IPS DF 6.9 (cell line): ENCODE results near the gene KCNJ5.

Source experiments
- DNase-seq: peaks from one replicate; pipeline ENCODE4 v3.0.0-alpha.2; 2013; ENCODE audit warnings: low read depth, low spot score
- H3K27ac ChIP-seq: one replicate; pipeline ENCODE4 v1.5.1; 2013; ENCODE audit warnings: low read length, control low read depth
- H3K27me3 ChIP-seq: 2 replicates; pipeline ENCODE4 v1.6.1; 2013; ENCODE audit warnings: mild to moderate bottlenecking, low read length; ENCODE audit not compliant: control insufficient read depth, insufficient read depth
- H3K36me3 ChIP-seq: 2 replicates; pipeline ENCODE4 v1.6.1; 2013; ENCODE audit warnings: low read length; ENCODE audit not compliant: control insufficient read depth, insufficient read depth
- H3K4me1 ChIP-seq: 2 replicates; pipeline ENCODE4 v1.6.1; 2013; ENCODE audit warnings: low read length; ENCODE audit not compliant: control insufficient read depth, insufficient read depth
- H3K4me3 ChIP-seq: 2 replicates; pipeline ENCODE4 v1.5.1; 2013; ENCODE audit warnings: mild to moderate bottlenecking, low read length
- H3K9me3 ChIP-seq: 2 replicates; pipeline ENCODE4 v1.6.1; 2013; ENCODE audit warnings: low read length, inconsistent platforms; ENCODE audit not compliant: control insufficient read depth, insufficient read depth
- WGBS: extraction: QIAGEN DNeasy Blood & Tissue Kit; methylation state at CpG from one replicate; pipeline ENCODE4 v1.1.7; 2013; ENCODE audit warnings: mixed read lengths, missing lambda C conversion rate; ENCODE audit not compliant: insufficient read length, insufficient coverage; 5-methylcytosine and 5-hydroxymethylcytosine counted together

The KCNJ5 gene

GRCh38 chr11:128904656-128905344 is 13.6 kb downstream of the KCNJ5 start:
- Histone ChIP-seq H3K9me3 (no peaks in the 10 kb centered on the region), H3K4me1 (peaks cover 8% of the 10 kb centered on the region; the same call in 1 of the 2 replicates), H3K27me3 (peaks cover 64% of the 10 kb centered on the region), H3K36me3 (no peaks in the 10 kb centered on the region), H3K27ac (no peak overlapping the region), H3K4me3 (peak overlapping the region; percentile 68; the same call in 1 of the 2 replicates)
- no CpG with 5 or more reads among the region's 25 CpGs for WGBS
- no peak for DNase-seq

GRCh38 chr11:128905345-128906184 is 14.4 kb downstream of the KCNJ5 start:
- WGBS: no CpG with 5 or more reads among the region's 45 CpGs
- no peaks in the 10 kb centered on the region for H3K36me3 ChIP-seq
- H3K27ac ChIP-seq: no peak overlapping the region
- H3K4me1 ChIP-seq: peaks cover 8% of the 10 kb centered on the region; the same call in 1 of the 2 replicates
- H3K4me3 ChIP-seq: peak overlapping the region; percentile 68; the same call in 1 of the 2 replicates
- H3K27me3 ChIP-seq: peaks cover 56% of the 10 kb centered on the region
- H3K9me3 ChIP-seq: no peaks in the 10 kb centered on the region
- no peak for DNase-seq

DNA sequence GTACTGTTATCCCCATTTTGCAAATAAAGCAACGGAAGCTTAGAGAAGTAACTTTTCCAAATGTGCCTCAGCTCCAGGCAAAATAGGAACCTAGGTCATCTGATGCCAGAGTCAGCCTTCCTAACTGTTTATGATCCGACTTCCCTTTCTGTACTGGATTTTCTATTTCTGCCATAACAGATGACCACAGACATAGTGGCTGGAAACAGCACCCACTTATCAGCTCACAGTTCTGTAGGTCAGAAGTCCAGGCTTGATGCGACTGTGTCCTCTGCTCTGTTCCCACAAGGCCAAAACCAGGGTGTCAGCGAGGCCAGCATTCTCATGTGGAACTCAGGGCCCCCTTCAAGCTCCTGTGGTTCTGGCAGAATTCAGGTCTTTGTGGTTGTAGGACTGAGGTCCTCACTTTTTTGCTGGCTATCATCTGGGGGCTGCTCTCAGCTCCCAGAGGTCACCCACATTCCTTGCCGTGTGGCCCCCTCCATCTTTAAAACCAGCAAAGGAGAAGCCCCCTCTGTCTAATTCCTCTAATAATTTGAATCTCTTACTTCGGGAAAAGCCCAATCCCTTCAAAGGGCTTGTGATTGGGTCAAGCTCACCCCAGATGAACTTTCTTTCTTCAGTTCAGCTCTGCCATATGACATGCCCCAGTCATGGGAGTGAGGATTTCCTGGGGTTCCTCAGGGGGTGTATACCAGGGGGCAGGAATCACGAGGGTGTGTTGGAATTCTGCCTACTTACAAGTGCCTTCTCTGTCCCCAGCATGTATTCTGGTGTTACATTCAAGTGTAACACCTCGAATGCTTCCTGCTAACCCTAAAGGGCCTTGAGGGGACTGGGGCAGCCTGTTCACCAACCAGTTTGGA is 15.3 kb downstream of the KCNJ5 start:
- Histone ChIP-seq H3K27ac (no peak overlapping the region), H3K4me1 (peaks cover 6% of the 10 kb centered on the region; the same call in 1 of the 2 replicates), H3K4me3 (no peak overlapping the region), H3K36me3 (no peaks in the 10 kb centered on the region), H3K27me3 (peaks cover 47% of the 10 kb centered on the region), H3K9me3 (no peaks in the 10 kb centered on the region)
- WGBS: no CpG with 5 or more reads among the region's 8 CpGs
- DNase-seq: no peak

GRCh38 chr11:128907585-128907984 is 16.4 kb downstream of the KCNJ5 start:
- H3K27ac ChIP-seq: no peak overlapping the region
- no peaks in the 10 kb centered on the region for H3K9me3 ChIP-seq
- no CpG with 5 or more reads among the region's 4 CpGs for WGBS
- H3K27me3 ChIP-seq: peaks cover 36% of the 10 kb centered on the region
- H3K36me3 ChIP-seq: no peaks in the 10 kb centered on the region
- no peak for DNase-seq
- H3K4me1 ChIP-seq: peaks cover 3% of the 10 kb centered on the region; the same call in 1 of the 2 replicates
- H3K4me3 ChIP-seq: no peak overlapping the region

GRCh38 chr11:128908391-128909246 is 17.5 kb downstream of the KCNJ5 start:
- H3K27ac ChIP-seq: no peak overlapping the region
- H3K27me3 ChIP-seq: peaks cover 25% of the 10 kb centered on the region
- no CpG with 5 or more reads among the region's 12 CpGs for WGBS
- no peaks in the 10 kb centered on the region for H3K9me3 ChIP-seq
- no peak for DNase-seq
- H3K36me3 ChIP-seq: no peaks in the 10 kb centered on the region
- no peak overlapping the region for H3K4me3 ChIP-seq
- peaks cover 1% of the 10 kb centered on the region; the same call in 1 of the 2 replicates for H3K4me1 ChIP-seq

GRCh38 chr11:128909438-128910125 is 18.4 kb downstream of the KCNJ5 start:
- DNase-seq: no peak
- no peaks in the 10 kb centered on the region for H3K36me3 ChIP-seq
- WGBS: no CpG with 5 or more reads among the region's 8 CpGs
- no peaks in the 10 kb centered on the region for H3K4me1 ChIP-seq
- no peak overlapping the region for H3K4me3 ChIP-seq
- H3K27ac ChIP-seq: no peak overlapping the region
- peaks cover 16% of the 10 kb centered on the region for H3K27me3 ChIP-seq
- H3K9me3 ChIP-seq: no peaks in the 10 kb centered on the region

- no peaks in the 10 kb centered on the region for H3K4me1 ChIP-seq
- no peak overlapping the region for H3K27ac ChIP-seq
- no peak overlapping the region for H3K4me3 ChIP-seq
- WGBS: no CpG with 5 or more reads among the region's 3 CpGs
- no peaks in the 10 kb centered on the region for H3K9me3 ChIP-seq
- H3K27me3 ChIP-seq: peaks cover 10% of the 10 kb centered on the region
- H3K36me3 ChIP-seq: no peaks in the 10 kb centered on the region
- no peak for DNase-seq
These were observed 19.4 kb downstream of the KCNJ5 start for GRCh38 chr11:128910576-128910975.

- no peaks in the 10 kb centered on the region for H3K9me3 ChIP-seq
- H3K36me3 ChIP-seq: no peaks in the 10 kb centered on the region
- no peak for DNase-seq
- peaks cover 7% of the 10 kb centered on the region for H3K27me3 ChIP-seq
- H3K4me3 ChIP-seq: no peak overlapping the region
- H3K27ac ChIP-seq: no peak overlapping the region
- no CpG with 5 or more reads among the region's 17 CpGs for WGBS
- H3K4me1 ChIP-seq: no peaks in the 10 kb centered on the region
These were observed 20.1 kb downstream of the KCNJ5 start for GRCh38 chr11:128911239-128911638.

DNA sequence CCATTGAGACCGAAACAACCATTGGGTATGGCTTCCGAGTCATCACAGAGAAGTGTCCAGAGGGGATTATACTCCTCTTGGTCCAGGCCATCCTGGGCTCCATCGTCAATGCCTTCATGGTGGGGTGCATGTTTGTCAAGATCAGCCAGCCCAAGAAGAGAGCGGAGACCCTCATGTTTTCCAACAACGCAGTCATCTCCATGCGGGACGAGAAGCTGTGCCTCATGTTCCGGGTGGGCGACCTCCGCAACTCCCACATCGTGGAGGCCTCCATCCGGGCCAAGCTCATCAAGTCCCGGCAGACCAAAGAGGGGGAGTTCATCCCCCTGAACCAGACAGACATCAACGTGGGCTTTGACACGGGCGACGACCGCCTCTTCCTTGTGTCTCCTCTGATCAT is 20.5 kb downstream of the KCNJ5 start:
- no peaks in the 10 kb centered on the region for H3K9me3 ChIP-seq
- no CpG with 5 or more reads among the region's 18 CpGs for WGBS
- H3K27me3 ChIP-seq: peaks cover 4% of the 10 kb centered on the region; the same call in 1 of the 2 replicates
- no peak overlapping the region for H3K4me3 ChIP-seq
- no peak for DNase-seq
- no peak overlapping the region for H3K27ac ChIP-seq
- no peaks in the 10 kb centered on the region for H3K36me3 ChIP-seq
- H3K4me1 ChIP-seq: no peaks in the 10 kb centered on the region
